ENCODE data around the gene CCDC159. TPM values are rescaled to one million over a fixed set of nuclear protein-coding genes. Genes with fewer than 3 reads are reported as not detected.

Gene CCDC159
- total RNA-seq, 4 donors from 2014 or later: 0.85 to 9.2 (median 2.0) TPM

- no peaks in the 10 kb centered on the region for H3K9me3 ChIP-seq
- peak overlapping the region in 2 of 4 donors; percentile 86 to 87 for H3K27ac ChIP-seq
- DNase-seq (no peak), ATAC-seq (no peak)
- no peaks in the 10 kb centered on the region for H3K36me3 ChIP-seq
- peaks cover 24 to 30% (median 29%) of the 10 kb centered on the region in 3 donors for H3K27me3 ChIP-seq
- TF ChIP-seq POLR2A (IDR thresholded peaks at IDR 0.05): no peak
- no peak for TF ChIP-seq CTCF (IDR thresholded peaks at IDR 0.05 in 4 of 5, conservative IDR thresholded peaks at IDR 0.05 in 1 of 5)
- intact Hi-C loops (cut with DNase I; ENCODE audit: low total_unique reads) (loop anchor here (2.0 to 10.0 kb wide), 6 partner anchors 85 to 985 kb away; partner anchors contain the start of genes CNN1, TSPAN16, ZNF627 and ZNF653), in situ Hi-C loops (cut with MboI; ENCODE audit: low sequenced_read_pairs in 4 of 4) (loop anchor here in 2 of 4 donors (5.0 to 25.0 kb wide), 2 partner anchors 57 to 207 kb away; partner anchors contain the start of genes ACP5 (in 1 of the 2), ODAD3 (in 1 of the 2), PRKCSH (in 1 of the 2) and ZNF627 (in 1 of the 2))
- H3K4me3 ChIP-seq: peak overlapping the region in 2 of 4 donors; percentile 77
- peaks cover 31 to 33% of the 10 kb centered on the region in 2 donors for H3K4me1 ChIP-seq
Observed at GRCh38 chr19:11379857-11380350, 33.6 kb downstream of the CCDC159 start.

- intact Hi-C loops (cut with DNase I; ENCODE audit: low total_unique reads) (loop anchor here (1.0 to 5.0 kb wide), 4 partner anchors 54 to 216 kb away; partner anchors contain the start of genes CNN1, ODAD3, PRKCSH and ZNF627), in situ Hi-C loops (cut with MboI; ENCODE audit: low sequenced_read_pairs in 4 of 4) (loop anchor here in 1 of 4 donors (25.0 kb wide), 1 partner anchor 206 kb away; the partner anchor contains the start of genes ACP5 and ZNF627)
- peak; percentile 99 to 100 for ATAC-seq
- H3K9me3 ChIP-seq: no peaks in the 10 kb centered on the region
- peak overlapping the region; percentile 86 to 88 (median 88) for H3K27ac ChIP-seq
- TF ChIP-seq CTCF (IDR thresholded peaks at IDR 0.05 in 4 of 5, conservative IDR thresholded peaks at IDR 0.05 in 1 of 5) (peak; percentile 65 to 83 (median 74)), POLR2A (IDR thresholded peaks at IDR 0.05) (peak; percentile 82 to 89)
- no peaks in the 10 kb centered on the region for H3K36me3 ChIP-seq
- DNase-seq: peak; percentile 93 to 97
- H3K4me3 ChIP-seq: peak overlapping the region; percentile 65 to 87 (median 77)
- peaks cover 24 to 30% (median 29%) of the 10 kb centered on the region in 3 donors for H3K27me3 ChIP-seq
- H3K4me1 ChIP-seq: peaks cover 23 to 25% of the 10 kb centered on the region in 2 donors
Observed at GRCh38 chr19:11380653-11381537, 34.6 kb downstream of the CCDC159 start.

GRCh38 chr19:11382898-11383705 lies 36.8 kb downstream of the CCDC159 start:
- Histone ChIP-seq H3K4me1 (peaks cover 14 to 16% of the 10 kb centered on the region in 2 donors), H3K27me3 (peaks cover 24 to 30% (median 29%) of the 10 kb centered on the region in 3 donors), H3K36me3 (no peaks in the 10 kb centered on the region), H3K27ac (peak overlapping the region in 2 of 4 donors; percentile 29 to 55), H3K4me3 (peak overlapping the region; percentile 30 to 39 (median 36)), H3K9me3 (no peaks in the 10 kb centered on the region)
- ATAC-seq (no peak), DNase-seq (no peak)
- no peak for TF ChIP-seq POLR2A (IDR thresholded peaks at IDR 0.05)
- TF ChIP-seq CTCF (IDR thresholded peaks at IDR 0.05 in 4 of 5, conservative IDR thresholded peaks at IDR 0.05 in 1 of 5): peak in 4 of 5 experiments; percentile 51 to 70 (median 64)
- intact Hi-C loops (cut with DNase I; ENCODE audit: low total_unique reads): loop anchor here (5.0 kb wide), 2 partner anchors 154 to 214 kb away; partner anchors contain the start of genes CNN1 and ZNF627
- in situ Hi-C loops (cut with MboI; ENCODE audit: low sequenced_read_pairs in 4 of 4): loop anchor here in 1 of 4 donors (25.0 kb wide), 1 partner anchor 204 kb away; the partner anchor contains the start of genes ACP5 and ZNF627

GRCh38 chr19:11383706-11384048 lies 37.4 kb downstream of the CCDC159 start:
- Histone ChIP-seq H3K4me3 (peak overlapping the region; percentile 30 to 39 (median 36)), H3K27ac (peak overlapping the region in 3 of 4 donors; percentile 13 to 55 (median 29)), H3K27me3 (peaks cover 24 to 30% (median 29%) of the 10 kb centered on the region in 3 donors), H3K4me1 (peaks cover 14 to 16% of the 10 kb centered on the region in 2 donors), H3K36me3 (no peaks in the 10 kb centered on the region), H3K9me3 (no peaks in the 10 kb centered on the region)
- intact Hi-C loops (cut with DNase I; ENCODE audit: low total_unique reads): loop anchor here (5.0 kb wide), 2 partner anchors 154 to 214 kb away; partner anchors contain the start of genes CNN1 and ZNF627
- ATAC-seq (no peak), DNase-seq (no peak)
- no peak for TF ChIP-seq CTCF (IDR thresholded peaks at IDR 0.05 in 4 of 5, conservative IDR thresholded peaks at IDR 0.05 in 1 of 5)
- no peak for TF ChIP-seq POLR2A (IDR thresholded peaks at IDR 0.05)
- in situ Hi-C loops (cut with MboI; ENCODE audit: low sequenced_read_pairs in 4 of 4): loop anchor here in 1 of 4 donors (25.0 kb wide), 1 partner anchor 204 kb away; the partner anchor contains the start of genes ACP5 and ZNF627
